ENCODE data around the gene MEP1A. TPM values are rescaled to one million over a fixed set of nuclear protein-coding genes. Genes with fewer than 3 reads are reported as not detected.
A peak's percentile ranks its signal among the peaks of the same experiment; 100 is the strongest.

Gene MEP1A
- total RNA-seq, 4 donors from 2014 or later = 0.17 TPM; not detected in 3

- no peak for DNase-seq (ENCODE audit: extremely low spot score)
- Histone ChIP-seq H3K9me3 (no peaks in the 10 kb centered on the region), H3K27ac (replicated peaks in 1 of 4) (no peak overlapping the region), H3K36me3 (no peaks in the 10 kb centered on the region), H3K4me3 (no peak overlapping the region), H3K27me3 (no peaks in the 10 kb centered on the region), H3K4me1 (no peaks in the 10 kb centered on the region)
- WGBS = 86% methylated on average over 5 of the region's 5 CpGs
- intact Hi-C loops (cut with DNase I) = no loop called here
- TF ChIP-seq POLR2AphosphoS5 (IDR thresholded peaks at IDR 0.05) (no peak), EP300 (IDR thresholded peaks at IDR 0.05) (no peak), POLR2A (IDR thresholded peaks at IDR 0.05; ENCODE audit: low read depth) (no peak)
- TF ChIP-seq, protein P1, sequence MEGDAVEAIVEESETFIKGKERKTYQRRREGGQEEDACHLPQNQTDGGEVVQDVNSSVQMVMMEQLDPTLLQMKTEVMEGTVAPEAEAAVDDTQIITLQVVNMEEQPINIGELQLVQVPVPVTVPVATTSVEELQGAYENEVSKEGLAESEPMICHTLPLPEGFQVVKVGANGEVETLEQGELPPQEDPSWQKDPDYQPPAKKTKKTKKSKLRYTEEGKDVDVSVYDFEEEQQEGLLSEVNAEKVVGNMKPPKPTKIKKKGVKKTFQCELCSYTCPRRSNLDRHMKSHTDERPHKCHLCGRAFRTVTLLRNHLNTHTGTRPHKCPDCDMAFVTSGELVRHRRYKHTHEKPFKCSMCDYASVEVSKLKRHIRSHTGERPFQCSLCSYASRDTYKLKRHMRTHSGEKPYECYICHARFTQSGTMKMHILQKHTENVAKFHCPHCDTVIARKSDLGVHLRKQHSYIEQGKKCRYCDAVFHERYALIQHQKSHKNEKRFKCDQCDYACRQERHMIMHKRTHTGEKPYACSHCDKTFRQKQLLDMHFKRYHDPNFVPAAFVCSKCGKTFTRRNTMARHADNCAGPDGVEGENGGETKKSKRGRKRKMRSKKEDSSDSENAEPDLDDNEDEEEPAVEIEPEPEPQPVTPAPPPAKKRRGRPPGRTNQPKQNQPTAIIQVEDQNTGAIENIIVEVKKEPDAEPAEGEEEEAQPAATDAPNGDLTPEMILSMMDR (IDR thresholded peaks at IDR 0.05) = no peak
Observed at GRCh38 chr6:46776070-46776712, 17.0 kb upstream of the MEP1A start.

GRCh38 chr6:46777476-46778346 is 15.5 kb upstream of the MEP1A start:
- 84% methylated on average over 12 of the region's 12 CpGs for WGBS

GRCh38 chr6:46781478-46782378 is 11.5 kb upstream of the MEP1A start:
- Histone ChIP-seq H3K36me3 (no peaks in the 10 kb centered on the region), H3K4me1 (no peaks in the 10 kb centered on the region), H3K27me3 (no peaks in the 10 kb centered on the region), H3K4me3 (no peak overlapping the region), H3K9me3 (no peaks in the 10 kb centered on the region), H3K27ac (replicated peaks in 1 of 4) (no peak overlapping the region)
- intact Hi-C loops (cut with DNase I) = loop anchor here (5.0 kb wide), 1 partner anchor 689 kb away; no protein-coding TSS in a partner anchor
- no peak for DNase-seq (ENCODE audit: extremely low spot score)
- WGBS = 34% methylated on average over 6 of the region's 6 CpGs
- TF ChIP-seq POLR2AphosphoS5 (IDR thresholded peaks at IDR 0.05) (no peak), EP300 (IDR thresholded peaks at IDR 0.05) (no peak), POLR2A (IDR thresholded peaks at IDR 0.05; ENCODE audit: low read depth) (no peak)
- TF ChIP-seq, protein P1 (IDR thresholded peaks at IDR 0.05) = peak; percentile 37 to 62 (median 47)

More at GRCh38 chr6:46777476-46778346, 15.5 kb upstream of the MEP1A start:
- Histone ChIP-seq H3K36me3 (no peaks in the 10 kb centered on the region), H3K9me3 (no peaks in the 10 kb centered on the region), H3K4me3 (no peak overlapping the region), H3K27ac (replicated peaks in 1 of 4) (no peak overlapping the region), H3K4me1 (no peaks in the 10 kb centered on the region), H3K27me3 (no peaks in the 10 kb centered on the region)
- TF ChIP-seq EP300 (IDR thresholded peaks at IDR 0.05) = no peak
- TF ChIP-seq POLR2A (IDR thresholded peaks at IDR 0.05; ENCODE audit: low read depth) = no peak
- TF ChIP-seq, protein P1 (IDR thresholded peaks at IDR 0.05) = no peak
- no peak for TF ChIP-seq POLR2AphosphoS5 (IDR thresholded peaks at IDR 0.05)
- DNase-seq (ENCODE audit: extremely low spot score) = no peak
- intact Hi-C loops (cut with DNase I) = no loop called here

GRCh38 chr6:46784535-46784934 is 8.7 kb upstream of the MEP1A start:
- H3K4me1 ChIP-seq = no peaks in the 10 kb centered on the region
- TF ChIP-seq POLR2AphosphoS5 (IDR thresholded peaks at IDR 0.05) (no peak), POLR2A (IDR thresholded peaks at IDR 0.05; ENCODE audit: low read depth) (no peak), EP300 (IDR thresholded peaks at IDR 0.05) (no peak)
- TF ChIP-seq, protein P1 (IDR thresholded peaks at IDR 0.05) = no peak
- no peak overlapping the region for H3K4me3 ChIP-seq
- no peaks in the 10 kb centered on the region for H3K9me3 ChIP-seq
- 75% methylated on average over 1 of the region's 1 CpG for WGBS
- H3K27ac ChIP-seq (replicated peaks in 1 of 4) = no peak overlapping the region
- H3K36me3 ChIP-seq = no peaks in the 10 kb centered on the region
- H3K27me3 ChIP-seq = no peaks in the 10 kb centered on the region
- DNase-seq (ENCODE audit: extremely low spot score) = no peak
- intact Hi-C loops (cut with DNase I) = loop anchor here (5.0 kb wide), 1 partner anchor 692 kb away; no protein-coding TSS in a partner anchor

Measured in esophagus muscularis mucosa (tissue), 4 donors.